ENCODE results near the gene IGSF3. TPM values are rescaled to one million over a fixed set of nuclear protein-coding genes. Genes with fewer than 3 reads are reported as not detected.

Gene IGSF3
- total RNA-seq, result under 0.01 and 1.1 TPM in 2 replicates

GRCh38 chr1:116667575-116668105 is at the start of gene IGSF3:
Gene IGSF3 (minus strand): TSS chr1:116667733. CDS start chr1:116666326, 1,407 bp downstream.

GRCh38 chr1:116570358-116571214 is 96.9 kb downstream of the IGSF3 start, which contains the start of gene CD58:
Gene CD58 (minus strand): TSS chr1:116571026. CDS start chr1:116570972, 54 bp downstream.

Small RNA genes lying within 50 kb of the gene (small RNA-seq; reads per million reads assigned to genes)
- gene MIR320B1 (ENCODE audit: low replicate concordance), result not detected
- gene MIR548AC (ENCODE audit: low replicate concordance), result not detected

Other genes with a start within 250 kb of the IGSF3 start
- 7.7 and 16.8 TPM in 2 replicates for gene CD58, start 96.7 kb downstream of the IGSF3 start, total RNA-seq
- gene CD2, start 86.7 kb upstream of the IGSF3 start, total RNA-seq, result not detected in 2 replicates
- 1.3 and 2.7 TPM in 2 replicates for gene PTGFRN, start 242.2 kb upstream of the IGSF3 start, total RNA-seq